Heart right ventricle (tissue), 16 donors: ENCODE measurements around the gene UCP2. TPM values are rescaled to one million over a fixed set of nuclear protein-coding genes. Genes with fewer than 3 reads are reported as not detected.

Experiments
- ATAC-seq, 8 donors: fragments of 200-7000 bp; cut with Tn5 transposase; one replicate each; pipeline ENCODE4 v1.9.1; 2020; ENCODE audit warnings: mild to moderate bottlenecking in 8 of 8, moderate library complexity in 8 of 8, moderate number of reproducible peaks in 1 of 8
- DNase-seq, 2 donors: peaks; one replicate each; pipeline ENCODE4 v3.0.0-alpha.2; 2020
- H3K27ac ChIP-seq, 10 donors: fragments of 200-600 bp; sonication (generic) in 2 of 10; one replicate each; pipeline versions ENCODE4 v1.5.0 to v1.8.0; 2020 to 2022; ENCODE audit warnings: mild to moderate bottlenecking in 3 of 10
- H3K27me3 ChIP-seq, 7 donors: fragments of 200-600 bp; one replicate each; pipeline ENCODE4 v1.8.0; 2021 to 2022; ENCODE audit warnings: mild to moderate bottlenecking in 2 of 7
- H3K36me3 ChIP-seq, 9 donors: fragments of 200-600 bp; sonication (generic) in 1 of 9; one replicate each; pipeline versions ENCODE4 v1.5.0 to v1.8.0; 2020 to 2022; ENCODE audit warnings: mild to moderate bottlenecking in 2 of 9
- H3K4me1 ChIP-seq, 9 donors: fragments of 200-600 bp; sonication (generic) in 1 of 9; one replicate each; pipeline versions ENCODE4 v1.5.0 to v1.8.0; 2020 to 2022; ENCODE audit warnings: mild to moderate bottlenecking in 4 of 9
- H3K4me3 ChIP-seq, 10 donors: fragments of 200-600 bp; sonication (generic) in 2 of 10; one replicate each; pipeline versions ENCODE4 v1.5.0 to v1.8.0; 2020 to 2022; ENCODE audit warnings: mild to moderate bottlenecking in 7 of 10, moderate library complexity in 2 of 10
- H3K9me3 ChIP-seq, 11 donors: fragments of 200-600 bp in 10 of 11; sonication (generic) in 2 of 11; one replicate each; pipeline versions ENCODE4 v1.5.0 to v1.8.0; 2013 to 2022; ENCODE audit warnings: mild to moderate bottlenecking in 2 of 11, control low read depth in 1 of 11, moderate library complexity in 1 of 11
- CTCF ChIP-seq, 9 donors: fragments of 200-600 bp; sonication (generic) in 2 of 9; IDR thresholded peaks; one replicate each; pipeline versions ENCODE4 v1.5.0 to v1.8.0; 2021 to 2022; ENCODE audit warnings: antibody characterized with exemption in 9 of 9, mild to moderate bottlenecking in 5 of 9, moderate library complexity in 1 of 9
- WGBS, 2 donors: extraction: QIAGEN DNeasy Blood & Tissue Kit; methylation state at CpG; one replicate each; pipeline ENCODE4 v1.1.7; 2013; ENCODE audit warnings: inconsistent platforms in 1 of 2; 5-methylcytosine and 5-hydroxymethylcytosine counted together
- intact Hi-C, 10 donors: fragments of 100-400 bp; cut with DNase I; formaldehyde crosslinking; loops; one replicate each; pipeline versions ENCODE4 v1.11.1 to v1.14.2; 2022
- polyA plus RNA-seq, 2 donors: library from polyadenylated mRNA; stranded (reverse); fragments of 200-250 nt; gene quantifications; one replicate each; pipeline ENCODE4 v1.2.3, GENCODE V29; 2013
- total RNA-seq, 10 donors: library from RNA; stranded (reverse); fragmentation: NEBNext Ultra II Directional in 3 of 10; extraction: Animal tissue kit (Norgen Biotek cat#: 25700) in 3 of 10; gene quantifications; one replicate each; pipeline versions ENCODE4 v1.2.1 to v1.2.4, GENCODE V29; 2021 to 2023
- donor health status: Arrhythmogenic right ventricular cardiomyopathy.
- donor health status: ischemic (EF 13 %, LVEDD 7.1; RV severe dilation, severe dysfunction).
- donor health status: healthy with polysubstance abuse.
- donor health status: DM: no; HTN: yes; CAD: no.
- donor health status: DM: no; HTN: no; CAD: no.
- donor health status: ischemic (EF 25% LVEDD 6.9; RV normal size, moderate dysfunction).
- donor health status: ischemic (EF 25% LVEDD 5.7; RV mildly dilated, moderate dysfunction).
- donor health status: healthy.
- donor health status: DM: yes; HTN: yes; CAD: no.
- donor health status: Ischemic cardiomyopathy.
- donor health status: ischemic (EF 35%, LVEDD 5.7; RV mildly dilated, moderate dysfunction).
- donor health status: nonischemic (EF 11% LVEDD 7.7; RV severe dilation, severe dysfunction).
- donor health status: DM: yes; HTN: yes; CAD: no.
- donor health status: PGD.
- donor health status: ischemic (EF 29% LVEDD 5.4; RV normal size, mild dysfunction).
- donor health status: nonischemic (EF 23%, LVEDD 6.1; RV moderate dilation, normal function).

Gene UCP2
- total and polyA plus RNA-seq, 12 donors = 10.2 to 73.3 (median 18.1) TPM

DNA sequence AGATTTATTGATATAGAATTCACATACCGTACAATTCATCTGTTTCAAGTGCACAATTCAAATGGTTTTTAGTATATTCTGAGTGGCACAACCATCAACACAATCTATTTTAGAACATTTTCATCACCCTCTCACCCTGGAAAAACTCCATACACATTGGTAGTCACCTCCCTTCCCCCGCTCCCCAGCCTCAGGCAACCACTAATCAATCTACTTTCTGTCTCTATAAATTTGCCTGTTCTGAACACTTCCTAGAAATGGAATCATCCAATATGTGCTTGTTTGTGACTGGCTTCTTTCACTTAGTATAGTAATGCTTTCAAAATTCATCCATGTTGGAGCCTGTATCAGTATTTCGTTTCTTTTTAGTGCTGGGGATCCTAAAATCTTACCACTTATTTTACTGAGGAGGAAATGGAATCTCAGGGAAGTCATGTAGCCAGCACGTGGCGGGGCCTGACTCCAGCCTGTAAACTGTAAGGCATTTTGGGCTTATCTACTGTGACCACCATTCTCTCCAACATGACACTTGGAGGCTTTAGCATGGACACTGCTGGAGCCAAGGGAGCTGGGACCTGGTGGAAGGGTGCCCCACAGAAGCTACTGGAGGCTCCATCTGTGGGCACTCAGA is 27.1 kb upstream of the UCP2 start:
- intact Hi-C loops = no loop called here
- 68 to 75% methylated on average over 5 of the region's 5 CpGs for WGBS, 2 donors

GRCh38 chr11:74009230-74009547 is 26.5 kb upstream of the UCP2 start:
- Histone ChIP-seq H3K27ac (peak overlapping the region in 2 of 10 donors; percentile 65 to 68), H3K4me1 (peaks cover 0 to 67% (median 26%) of the 10 kb centered on the region in 9 donors), H3K9me3 (no peaks in the 10 kb centered on the region)

More for the DNA sequence above, 27.1 kb upstream of the UCP2 start:
- no peak for TF ChIP-seq CTCF (IDR thresholded peaks at IDR 0.05)
- no peaks in the 10 kb centered on the region for H3K27me3 ChIP-seq
- ATAC-seq (no peak), DNase-seq (no peak)
- peak overlapping the region in 3 of 10 donors; percentile 14 to 65 (median 30) for H3K27ac ChIP-seq
- peaks cover 0 to 67% (median 26%) of the 10 kb centered on the region in 9 donors for H3K4me1 ChIP-seq
- no peak overlapping the region for H3K4me3 ChIP-seq
- no peaks in the 10 kb centered on the region for H3K9me3 ChIP-seq
- peaks cover 0 to 40% (median 0%) of the 10 kb centered on the region in 9 donors for H3K36me3 ChIP-seq

GRCh38 chr11:74008373-74009229 is 26.0 kb upstream of the UCP2 start, which contains the start of gene UCP3:
Gene UCP3, minus strand, starts transcription at chr11:74009085. Its CDS starts 2,043 bp downstream, at chr11:74007042.
- Histone ChIP-seq H3K27ac (peak within 1 kb of the TSS in 9 of 10 donors; percentile 22 to 68 (median 50)), H3K36me3 (peaks cover 0 to 47% (median 0%) of the 10 kb centered on the region in 9 donors), H3K9me3 (no peaks in the 10 kb centered on the region), H3K27me3 (no peaks in the 10 kb centered on the region), H3K4me3 (no peak within 1 kb of the TSS), H3K4me1 (peaks cover 0 to 67% (median 26%) of the 10 kb centered on the region in 9 donors)
- TF ChIP-seq CTCF (IDR thresholded peaks at IDR 0.05) = no peak
- DNase-seq (no peak), ATAC-seq (peak in 6 of 8 donors; percentile 27 to 43 (median 34))
- WGBS, 2 donors = 59 to 61% methylated on average over 9 of the region's 9 CpGs
- intact Hi-C loops = no loop called here

More at GRCh38 chr11:74009230-74009547, 26.5 kb upstream of the UCP2 start:
- 57 to 76% methylated on average over 3 of the region's 3 CpGs for WGBS, 2 donors
- DNase-seq (no peak), ATAC-seq (no peak)
- TF ChIP-seq CTCF (IDR thresholded peaks at IDR 0.05) = no peak
- H3K36me3 ChIP-seq = peaks cover 0 to 46% (median 0%) of the 10 kb centered on the region in 9 donors
- H3K4me3 ChIP-seq = no peak overlapping the region
- no peaks in the 10 kb centered on the region for H3K27me3 ChIP-seq
- intact Hi-C loops = no loop called here

GRCh38 chr11:74007691-74008372 is 25.2 kb upstream of the UCP2 start:
- H3K36me3 ChIP-seq = peaks cover 0 to 47% (median 0%) of the 10 kb centered on the region in 9 donors
- peak in 5 of 8 donors; percentile 40 to 59 (median 45) for ATAC-seq
- DNase-seq = no peak
- no peak overlapping the region for H3K4me3 ChIP-seq
- WGBS, 2 donors = 65 to 74% methylated on average over 6 of the region's 6 CpGs
- TF ChIP-seq CTCF (IDR thresholded peaks at IDR 0.05) = no peak
- peaks cover 0 to 67% (median 26%) of the 10 kb centered on the region in 9 donors for H3K4me1 ChIP-seq
- H3K9me3 ChIP-seq = no peaks in the 10 kb centered on the region
- intact Hi-C loops = no loop called here
- peak overlapping the region in 9 of 10 donors; percentile 22 to 68 (median 50) for H3K27ac ChIP-seq
- H3K27me3 ChIP-seq = no peaks in the 10 kb centered on the region
